IMR-90 (cell line): ENCODE measurements around the gene MRC1. TPM values are rescaled to one million over a fixed set of nuclear protein-coding genes. Genes with fewer than 3 reads are reported as not detected.

Experiments
- ATAC-seq: fragments of 200-7000 bp; cut with Tn5 transposase; 2 replicates; pipeline ENCODE4 v1.9.1; 2020; ENCODE audit warnings: low read depth, mild to moderate bottlenecking, moderate library complexity
- BruUV-seq: library from RNA; stranded (reverse); fragments of 400-500 nt; replicated peaks from 2 replicates; lab custom pipeline; 2021; lab: Mats Ljungman, UMichigan
- CTCF ChIA-PET: fragments of 300-600 bp; formaldehyde crosslinking; extraction: SDS; loops from one replicate; lab custom pipeline; 2021; ENCODE audit warnings: antibody characterized with exemption; lab: Yijun Ruan, JAX
- POLR2A ChIA-PET: fragments of 300-600 bp; sonication (Branson Sonifier 250); formaldehyde crosslinking; loops from one replicate; lab custom pipeline; 2022; ENCODE audit warnings: antibody characterized with exemption; ENCODE audit not compliant: unreplicated experiment; lab: Charles Lee
- DNase-seq: peaks from one replicate; pipeline ENCODE4 v3.0.0; 2013
- H2AFZ ChIP-seq: replicated peaks from 2 replicates; pipeline ENCODE3; 2013; ENCODE audit warnings: low read length, mild to moderate bottlenecking; ENCODE audit not compliant: poor library complexity
- H2AK5ac ChIP-seq: 2 replicates; pipeline ENCODE4 v1.6.1; 2013; ENCODE audit warnings: low read depth, low read length, inconsistent platforms
- H2AK9ac ChIP-seq: replicated peaks from 2 replicates; pipeline ENCODE3; 2013; ENCODE audit warnings: mild to moderate bottlenecking, low read depth, low read length, moderate library complexity; ENCODE audit not compliant: poor library complexity
- H2BK120ac ChIP-seq: 2 replicates; pipeline ENCODE4 v1.6.1; 2013; ENCODE audit warnings: low read depth, low read length, inconsistent platforms
- H2BK15ac ChIP-seq: 3 replicates; pipeline ENCODE4 v1.6.1; 2013; ENCODE audit warnings: low read depth, low read length, inconsistent platforms
- H2BK20ac ChIP-seq: 2 replicates; pipeline ENCODE4 v1.6.1; 2013; ENCODE audit warnings: low read depth, mild to moderate bottlenecking, inconsistent platforms, low read length, moderate library complexity
- H2BK5ac ChIP-seq: 2 replicates; pipeline ENCODE4 v1.6.1; 2013; ENCODE audit warnings: mild to moderate bottlenecking, low read depth, low read length, inconsistent platforms; ENCODE audit not compliant: poor library complexity, severe bottlenecking
- H3K14ac ChIP-seq: replicated peaks from 2 replicates; pipeline ENCODE4 v1.6.1; 2013; ENCODE audit warnings: low read depth, low read length, inconsistent platforms
- H3K18ac ChIP-seq: 2 replicates; pipeline ENCODE4 v1.6.1; 2013; ENCODE audit warnings: low read depth, low read length, control low read depth
- H3K23ac ChIP-seq: 2 replicates; pipeline ENCODE4 v1.6.1; 2013; ENCODE audit warnings: low read depth, low read length, inconsistent platforms
- H3K27ac ChIP-seq: 2 replicates; pipeline ENCODE4 v1.5.1; 2013; ENCODE audit warnings: mild to moderate bottlenecking, control low read depth, low read length; ENCODE audit not compliant: insufficient read depth
- H3K27me3 ChIP-seq: 2 replicates; pipeline ENCODE4 v1.6.1; 2013; ENCODE audit warnings: low read length; ENCODE audit not compliant: control insufficient read depth, insufficient read depth
- H3K36me3 ChIP-seq: 2 replicates; pipeline ENCODE4 v1.6.1; 2013; ENCODE audit warnings: low read length, mixed read lengths; ENCODE audit not compliant: control insufficient read depth, insufficient read depth
- H3K4ac ChIP-seq: 2 replicates; pipeline ENCODE4 v1.6.1; 2013; ENCODE audit warnings: low read depth, low read length, inconsistent platforms
- H3K4me1 ChIP-seq: 2 replicates; pipeline ENCODE4 v1.6.1; 2013; ENCODE audit warnings: low read length, mixed read lengths; ENCODE audit not compliant: control insufficient read depth, insufficient read depth
- H3K4me2 ChIP-seq: 2 replicates; pipeline ENCODE4 v1.6.1; 2013; ENCODE audit warnings: low read depth, mild to moderate bottlenecking, control low read depth, low read length, moderate library complexity
- H3K4me3 ChIP-seq: 2 replicates; pipeline ENCODE4 v1.5.1; 2013; ENCODE audit warnings: low read depth, mild to moderate bottlenecking, control low read depth, low read length, moderate library complexity; ENCODE audit not compliant: insufficient read depth
- H3K56ac ChIP-seq: 2 replicates; pipeline ENCODE4 v1.6.1; 2013; ENCODE audit warnings: low read length, inconsistent platforms; ENCODE audit not compliant: insufficient read depth; ENCODE audit errors: extremely low read depth
- H3K79me1 ChIP-seq, 2 experiments: 2 replicates each; pipeline ENCODE4 v1.6.1; 2013; ENCODE audit warnings: low read length in 2 of 2, inconsistent platforms in 1 of 2, low read depth in 1 of 2
- H3K9ac ChIP-seq: 2 replicates; pipeline ENCODE4 v1.6.1; 2013; ENCODE audit warnings: low read depth, low read length, control low read depth
- H3K9me1 ChIP-seq: 2 replicates; pipeline ENCODE4 v1.6.1; 2013; ENCODE audit warnings: low read length, inconsistent platforms; ENCODE audit not compliant: insufficient read depth
- H3K9me3 ChIP-seq: 2 replicates; pipeline ENCODE4 v1.6.1; 2013; ENCODE audit warnings: low read length; ENCODE audit not compliant: control insufficient read depth, insufficient read depth
- H4K20me1 ChIP-seq: 2 replicates; pipeline ENCODE4 v1.6.1; 2013; ENCODE audit warnings: low read length, inconsistent platforms; ENCODE audit not compliant: insufficient read depth
- H4K5ac ChIP-seq: 2 replicates; pipeline ENCODE4 v1.6.1; 2013; ENCODE audit warnings: mild to moderate bottlenecking, low read depth, low read length, control low read depth
- H4K8ac ChIP-seq, 2 experiments: 2 replicates each; pipeline ENCODE4 v1.6.1; 2013; ENCODE audit warnings: low read depth in 2 of 2, low read length in 2 of 2, control low read depth in 1 of 2, inconsistent platforms in 1 of 2
- H4K91ac ChIP-seq: 2 replicates; pipeline ENCODE4 v1.6.1; 2013; ENCODE audit warnings: low read depth, low read length, inconsistent platforms; ENCODE audit not compliant: insufficient read depth
- BHLHE40 ChIP-seq: fragments of 150-350 bp; IDR thresholded peaks from 2 replicates; pipeline ENCODE4 v1.6.1; 2016; ENCODE audit warnings: mild to moderate bottlenecking, low read depth, low read length
- CEBPB ChIP-seq: IDR thresholded peaks from 2 replicates; pipeline ENCODE4 v1.6.1; 2012; ENCODE audit warnings: low read depth, low read length, improper control_type of control experiment
- CHD1 ChIP-seq: IDR thresholded peaks from 2 replicates; pipeline ENCODE4 v1.6.1; 2012; ENCODE audit warnings: low read depth, low read length, improper control_type of control experiment
- FOS ChIP-seq: fragments of 150-350 bp; IDR thresholded peaks from 2 replicates; pipeline ENCODE4 v1.6.1; 2016; ENCODE audit warnings: low read depth, low read length
- MAFK ChIP-seq: IDR thresholded peaks from 2 replicates; pipeline ENCODE4 v1.6.1; 2012; ENCODE audit warnings: low read depth, low read length, improper control_type of control experiment
- MAZ ChIP-seq: IDR thresholded peaks from 2 replicates; pipeline ENCODE4 v1.6.1; 2012; ENCODE audit warnings: low read depth, mild to moderate bottlenecking, low read length, improper control_type of control experiment, moderate library complexity, borderline replicate concordance
- MXI1 ChIP-seq: IDR thresholded peaks from 2 replicates; pipeline ENCODE4 v1.6.1; 2012; ENCODE audit warnings: low read depth, mild to moderate bottlenecking, low read length, moderate library complexity, borderline replicate concordance
- NFE2L2 ChIP-seq: fragments of 150-350 bp; IDR thresholded peaks from 2 replicates; pipeline ENCODE4 v1.6.1; 2016; ENCODE audit warnings: low read depth, mild to moderate bottlenecking, low read length
- POLR2A ChIP-seq: IDR thresholded peaks from 2 replicates; pipeline ENCODE4 v1.6.1; 2012; ENCODE audit warnings: mild to moderate bottlenecking, low read depth, low read length
- RAD21 ChIP-seq: IDR thresholded peaks from 2 replicates; pipeline ENCODE4 v1.6.1; 2012; ENCODE audit warnings: low read length, improper control_type of control experiment
- RCOR1 ChIP-seq: IDR thresholded peaks from 2 replicates; pipeline ENCODE4 v1.6.1; 2012; ENCODE audit warnings: mild to moderate bottlenecking, low read length, improper control_type of control experiment; ENCODE audit not compliant: insufficient replicate concordance
- RFX5 ChIP-seq: IDR thresholded peaks from 2 replicates; pipeline ENCODE4 v1.8.0; 2012; ENCODE audit warnings: low read depth, mild to moderate bottlenecking, low read length, moderate library complexity
- SMC3 ChIP-seq: fragments of 150-350 bp; IDR thresholded peaks from 2 replicates; pipeline ENCODE4 v1.6.1; 2016; ENCODE audit warnings: low read depth, mild to moderate bottlenecking, antibody characterized with exemption, low read length, moderate library complexity
- WGBS, 2 experiments: methylation state at CpG; one replicate each; pipeline versions ENCODE4 v1.1.5 to v1.1.7; 2013; ENCODE audit warnings: missing lambda C conversion rate in 2 of 2; ENCODE audit not compliant: insufficient read length in 1 of 2; ENCODE audit errors: extremely low coverage in 2 of 2; 5-methylcytosine and 5-hydroxymethylcytosine counted together
- dilution Hi-C: fragments of 300-500 bp; cut with HindIII; formaldehyde crosslinking; loops from one replicate; pipeline ENCODE4 v1.14.3; 2018; ENCODE audit warnings: low sequenced_read_pairs; ENCODE audit not compliant: unreplicated experiment
- in situ Hi-C: fragments of 300-500 bp; cut with MboI; formaldehyde crosslinking; loops from 3 replicates; pipeline ENCODE4 v1.14.3; 2019; ENCODE audit warnings: low sequenced_read_pairs, inconsistent platforms, mixed read lengths
- intact Hi-C: fragments of 100-400 bp; cut with micrococcal nuclease; formaldehyde crosslinking; loops from 2 replicates; pipeline ENCODE4 v1.10.0; 2022
- polyA plus RNA-seq, 3 experiments: library from polyadenylated mRNA; depleted of rRNA; stranded (reverse); fragments of >200 nt; gene quantifications; 2 replicates each; pipeline ENCODE4 v1.2.3, GENCODE V29; 2012; ENCODE audit warnings: low replicate concordance in 1 of 3
- total RNA-seq: library from RNA; depleted of rRNA; stranded (reverse); fragments of >200 nt; gene quantifications from 2 replicates; pipeline ENCODE4 v1.2.3, GENCODE V29; 2012
- TF ChIP-seq, protein P1 (sequence below): fragments of 150-350 bp; IDR thresholded peaks from 2 replicates; pipeline ENCODE4 v1.6.1; 2016; ENCODE audit warnings: low read depth, mild to moderate bottlenecking, low read length, moderate library complexity, borderline replicate concordance
- TF ChIP-seq, protein P2 (sequence below): conservative IDR thresholded peaks from 2 replicates; pipeline ENCODE4 v1.5.1; 2012; ENCODE audit warnings: mild to moderate bottlenecking, low read depth, low read length, improper control_type of control experiment
- TF ChIP-seq, protein P3 (sequence below): fragments of 150-350 bp; IDR thresholded peaks from 2 replicates; pipeline ENCODE4 v1.6.1; 2017; ENCODE audit warnings: mild to moderate bottlenecking, antibody characterized with exemption, low read length, low read depth

MRC1 gene
- total and polyA plus RNA-seq, 2 of the 4 experiments (the other 2 are of a cell fraction), result not detected

DNA sequence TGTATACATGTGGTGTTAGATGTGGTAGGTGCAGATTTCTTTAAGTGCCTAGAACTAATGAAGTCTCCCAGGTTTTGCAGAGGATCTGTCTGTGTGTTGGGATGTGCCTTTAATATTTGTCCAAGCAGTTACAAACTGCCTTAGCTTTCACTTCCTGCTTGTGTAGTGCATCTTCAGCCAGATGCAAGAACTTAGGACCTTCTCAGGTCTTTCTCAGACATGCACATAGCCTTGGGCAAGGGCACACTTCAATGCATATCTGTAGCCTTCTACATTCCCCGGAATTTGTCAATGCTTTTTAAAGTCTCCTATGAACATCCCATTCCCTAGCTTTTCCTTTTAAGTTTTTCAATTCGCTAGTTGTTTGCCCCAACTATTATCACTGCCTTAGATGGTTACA, 95.4 kb downstream of the MRC1 start:
- DNase-seq (no peak), ATAC-seq (no peak)
- H4K91ac ChIP-seq, result no peak overlapping the region
- H4K20me1 ChIP-seq, result no peaks in the 10 kb centered on the region
- no peak overlapping the region for H3K23ac ChIP-seq
- H2BK15ac ChIP-seq, result no peak overlapping the region
- no peaks in the 10 kb centered on the region for H3K79me1 ChIP-seq
- no CpG with 5 or more reads among the region's 2 CpGs for WGBS, 2 experiments
- in situ Hi-C loops (no loop called here), dilution Hi-C loops (no loop called here), intact Hi-C loops (no loop called here)
- H2AK5ac ChIP-seq, result no peak overlapping the region
- H3K18ac ChIP-seq, result no peak overlapping the region
- no peak overlapping the region for H3K56ac ChIP-seq
- no peaks in the 10 kb centered on the region for H3K36me3 ChIP-seq
- H3K27me3 ChIP-seq, result peaks cover 12% of the 10 kb centered on the region; the same call in 1 of the 2 replicates
- no peak overlapping the region for H2BK5ac ChIP-seq
- no peak overlapping the region for H3K27ac ChIP-seq
- H4K5ac ChIP-seq, result no peak overlapping the region
- H2AFZ ChIP-seq, result no peak overlapping the region
- no peak overlapping the region for H3K4me3 ChIP-seq
- POLR2A ChIA-PET, result no interaction called here
- no peak for TF ChIP-seq RAD21
- TF ChIP-seq MAFK, result no peak
- TF ChIP-seq MXI1, result no peak
- TF ChIP-seq, protein P1, sequence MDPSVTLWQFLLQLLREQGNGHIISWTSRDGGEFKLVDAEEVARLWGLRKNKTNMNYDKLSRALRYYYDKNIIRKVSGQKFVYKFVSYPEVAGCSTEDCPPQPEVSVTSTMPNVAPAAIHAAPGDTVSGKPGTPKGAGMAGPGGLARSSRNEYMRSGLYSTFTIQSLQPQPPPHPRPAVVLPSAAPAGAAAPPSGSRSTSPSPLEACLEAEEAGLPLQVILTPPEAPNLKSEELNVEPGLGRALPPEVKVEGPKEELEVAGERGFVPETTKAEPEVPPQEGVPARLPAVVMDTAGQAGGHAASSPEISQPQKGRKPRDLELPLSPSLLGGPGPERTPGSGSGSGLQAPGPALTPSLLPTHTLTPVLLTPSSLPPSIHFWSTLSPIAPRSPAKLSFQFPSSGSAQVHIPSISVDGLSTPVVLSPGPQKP, result no peak
- no peak for TF ChIP-seq CEBPB
- TF ChIP-seq, protein P2, sequence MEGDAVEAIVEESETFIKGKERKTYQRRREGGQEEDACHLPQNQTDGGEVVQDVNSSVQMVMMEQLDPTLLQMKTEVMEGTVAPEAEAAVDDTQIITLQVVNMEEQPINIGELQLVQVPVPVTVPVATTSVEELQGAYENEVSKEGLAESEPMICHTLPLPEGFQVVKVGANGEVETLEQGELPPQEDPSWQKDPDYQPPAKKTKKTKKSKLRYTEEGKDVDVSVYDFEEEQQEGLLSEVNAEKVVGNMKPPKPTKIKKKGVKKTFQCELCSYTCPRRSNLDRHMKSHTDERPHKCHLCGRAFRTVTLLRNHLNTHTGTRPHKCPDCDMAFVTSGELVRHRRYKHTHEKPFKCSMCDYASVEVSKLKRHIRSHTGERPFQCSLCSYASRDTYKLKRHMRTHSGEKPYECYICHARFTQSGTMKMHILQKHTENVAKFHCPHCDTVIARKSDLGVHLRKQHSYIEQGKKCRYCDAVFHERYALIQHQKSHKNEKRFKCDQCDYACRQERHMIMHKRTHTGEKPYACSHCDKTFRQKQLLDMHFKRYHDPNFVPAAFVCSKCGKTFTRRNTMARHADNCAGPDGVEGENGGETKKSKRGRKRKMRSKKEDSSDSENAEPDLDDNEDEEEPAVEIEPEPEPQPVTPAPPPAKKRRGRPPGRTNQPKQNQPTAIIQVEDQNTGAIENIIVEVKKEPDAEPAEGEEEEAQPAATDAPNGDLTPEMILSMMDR, result no peak
- no peak for TF ChIP-seq BHLHE40
- TF ChIP-seq RFX5, result no peak
- no peak for TF ChIP-seq CHD1
- no peak for TF ChIP-seq FOS
- no peak for TF ChIP-seq RCOR1
- TF ChIP-seq MAZ, result no peak
- TF ChIP-seq POLR2A, result no peak
- TF ChIP-seq NFE2L2, result no peak
- TF ChIP-seq, protein P3, sequence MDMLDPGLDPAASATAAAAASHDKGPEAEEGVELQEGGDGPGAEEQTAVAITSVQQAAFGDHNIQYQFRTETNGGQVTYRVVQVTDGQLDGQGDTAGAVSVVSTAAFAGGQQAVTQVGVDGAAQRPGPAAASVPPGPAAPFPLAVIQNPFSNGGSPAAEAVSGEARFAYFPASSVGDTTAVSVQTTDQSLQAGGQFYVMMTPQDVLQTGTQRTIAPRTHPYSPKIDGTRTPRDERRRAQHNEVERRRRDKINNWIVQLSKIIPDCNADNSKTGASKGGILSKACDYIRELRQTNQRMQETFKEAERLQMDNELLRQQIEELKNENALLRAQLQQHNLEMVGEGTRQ, result no peak
- TF ChIP-seq SMC3, result no peak
- H3K4me2 ChIP-seq, result no peak overlapping the region
- H3K9me3 ChIP-seq, result no peaks in the 10 kb centered on the region
- no peak overlapping the region for H2BK20ac ChIP-seq
- H3K14ac ChIP-seq, result no peak overlapping the region
- no peaks in the 10 kb centered on the region for H3K4me1 ChIP-seq
- H3K9ac ChIP-seq, result no peak overlapping the region
- CTCF ChIA-PET, result no interaction called here
- H2AK9ac ChIP-seq, result no peak overlapping the region
- no peak overlapping the region for H2BK120ac ChIP-seq
- no peak overlapping the region for H3K4ac ChIP-seq
- H3K9me1 ChIP-seq, result no peaks in the 10 kb centered on the region
- BruUV-seq, result no TSS peak
- no peak overlapping the region for H4K8ac ChIP-seq
